Measurements from ENCODE around the gene BMP6. TPM values are rescaled to one million over a fixed set of nuclear protein-coding genes. Genes with fewer than 3 reads are reported as not detected.

Gene BMP6
- total RNA-seq, 1 experiment from 2014 or later: 13.6 TPM

DNA sequence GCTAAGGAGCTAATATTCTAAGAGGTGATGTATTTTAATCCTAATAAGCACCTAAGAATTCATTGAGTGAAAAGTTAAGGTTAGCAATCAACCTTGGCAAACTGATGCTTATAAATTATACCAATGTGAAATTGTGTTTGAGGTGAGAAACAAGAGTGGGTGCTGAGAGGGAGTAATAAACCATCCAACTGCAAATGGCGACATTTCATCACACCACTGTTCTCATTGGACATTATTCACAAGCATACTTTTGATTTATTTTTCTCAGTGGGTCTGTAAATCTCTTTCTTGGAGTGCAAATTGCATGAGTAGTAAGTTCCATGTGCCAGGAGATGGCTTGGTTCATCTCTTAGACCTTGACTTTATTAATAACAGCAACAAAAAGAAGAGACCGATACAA lies 71.5 kb downstream of the BMP6 start:
- Histone ChIP-seq H3K9me3 (ENCODE audit: control insufficient read depth, insufficient read depth, low read depth, low read length) (no peaks in the 10 kb centered on the region), H3K4me1 (ENCODE audit: control insufficient read depth, insufficient read depth, low read length) (no peaks in the 10 kb centered on the region), H3K27me3 (ENCODE audit: control insufficient read depth, insufficient read depth, low read length) (no peaks in the 10 kb centered on the region), H3K36me3 (ENCODE audit: control insufficient read depth, insufficient read depth, low read length) (no peaks in the 10 kb centered on the region; the same call in 1 of the 2 replicates), H3K4me3 (ENCODE audit: low read depth in 2 of 2, low read length in 2 of 2) (no peak overlapping the region), H3K27ac (ENCODE audit: low read length) (no peak overlapping the region)
- ChIA-PET CTCF (no interaction called here), POLR2A (no interaction called here)
- ATAC-seq: no peak
- in situ Hi-C loops (cut with HindIII; ENCODE audit: low pct_unique_long_range_greater_than_20kb, low sequenced_read_pairs) (no loop called here), intact Hi-C loops (cut with micrococcal nuclease; ENCODE audit: unreplicated experiment) (no loop called here)
- BruUV-seq (replicated peaks): no TSS peak
- DNase-seq (ENCODE audit: low read depth, low spot score): no peak
- TF ChIP-seq, protein P1, sequence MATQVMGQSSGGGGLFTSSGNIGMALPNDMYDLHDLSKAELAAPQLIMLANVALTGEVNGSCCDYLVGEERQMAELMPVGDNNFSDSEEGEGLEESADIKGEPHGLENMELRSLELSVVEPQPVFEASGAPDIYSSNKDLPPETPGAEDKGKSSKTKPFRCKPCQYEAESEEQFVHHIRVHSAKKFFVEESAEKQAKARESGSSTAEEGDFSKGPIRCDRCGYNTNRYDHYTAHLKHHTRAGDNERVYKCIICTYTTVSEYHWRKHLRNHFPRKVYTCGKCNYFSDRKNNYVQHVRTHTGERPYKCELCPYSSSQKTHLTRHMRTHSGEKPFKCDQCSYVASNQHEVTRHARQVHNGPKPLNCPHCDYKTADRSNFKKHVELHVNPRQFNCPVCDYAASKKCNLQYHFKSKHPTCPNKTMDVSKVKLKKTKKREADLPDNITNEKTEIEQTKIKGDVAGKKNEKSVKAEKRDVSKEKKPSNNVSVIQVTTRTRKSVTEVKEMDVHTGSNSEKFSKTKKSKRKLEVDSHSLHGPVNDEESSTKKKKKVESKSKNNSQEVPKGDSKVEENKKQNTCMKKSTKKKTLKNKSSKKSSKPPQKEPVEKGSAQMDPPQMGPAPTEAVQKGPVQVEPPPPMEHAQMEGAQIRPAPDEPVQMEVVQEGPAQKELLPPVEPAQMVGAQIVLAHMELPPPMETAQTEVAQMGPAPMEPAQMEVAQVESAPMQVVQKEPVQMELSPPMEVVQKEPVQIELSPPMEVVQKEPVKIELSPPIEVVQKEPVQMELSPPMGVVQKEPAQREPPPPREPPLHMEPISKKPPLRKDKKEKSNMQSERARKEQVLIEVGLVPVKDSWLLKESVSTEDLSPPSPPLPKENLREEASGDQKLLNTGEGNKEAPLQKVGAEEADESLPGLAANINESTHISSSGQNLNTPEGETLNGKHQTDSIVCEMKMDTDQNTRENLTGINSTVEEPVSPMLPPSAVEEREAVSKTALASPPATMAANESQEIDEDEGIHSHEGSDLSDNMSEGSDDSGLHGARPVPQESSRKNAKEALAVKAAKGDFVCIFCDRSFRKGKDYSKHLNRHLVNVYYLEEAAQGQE (IDR thresholded peaks at IDR 0.05; ENCODE audit: insufficient read depth in 1 of 2, low read depth in 2 of 2, low read length in 1 of 2): no peak
- TF ChIP-seq TCF7L2 (IDR thresholded peaks at IDR 0.05; ENCODE audit: low read depth, low read length) (no peak), SIN3A (IDR thresholded peaks at IDR 0.05; ENCODE audit: borderline replicate concordance, insufficient read depth, low read depth, low read length) (no peak), POLR2AphosphoS5 (IDR thresholded peaks at IDR 0.05; ENCODE audit: low read depth, low read length) (no peak)
- TF ChIP-seq, protein P2, sequence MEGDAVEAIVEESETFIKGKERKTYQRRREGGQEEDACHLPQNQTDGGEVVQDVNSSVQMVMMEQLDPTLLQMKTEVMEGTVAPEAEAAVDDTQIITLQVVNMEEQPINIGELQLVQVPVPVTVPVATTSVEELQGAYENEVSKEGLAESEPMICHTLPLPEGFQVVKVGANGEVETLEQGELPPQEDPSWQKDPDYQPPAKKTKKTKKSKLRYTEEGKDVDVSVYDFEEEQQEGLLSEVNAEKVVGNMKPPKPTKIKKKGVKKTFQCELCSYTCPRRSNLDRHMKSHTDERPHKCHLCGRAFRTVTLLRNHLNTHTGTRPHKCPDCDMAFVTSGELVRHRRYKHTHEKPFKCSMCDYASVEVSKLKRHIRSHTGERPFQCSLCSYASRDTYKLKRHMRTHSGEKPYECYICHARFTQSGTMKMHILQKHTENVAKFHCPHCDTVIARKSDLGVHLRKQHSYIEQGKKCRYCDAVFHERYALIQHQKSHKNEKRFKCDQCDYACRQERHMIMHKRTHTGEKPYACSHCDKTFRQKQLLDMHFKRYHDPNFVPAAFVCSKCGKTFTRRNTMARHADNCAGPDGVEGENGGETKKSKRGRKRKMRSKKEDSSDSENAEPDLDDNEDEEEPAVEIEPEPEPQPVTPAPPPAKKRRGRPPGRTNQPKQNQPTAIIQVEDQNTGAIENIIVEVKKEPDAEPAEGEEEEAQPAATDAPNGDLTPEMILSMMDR (IDR thresholded peaks at IDR 0.05): no peak

DNA sequence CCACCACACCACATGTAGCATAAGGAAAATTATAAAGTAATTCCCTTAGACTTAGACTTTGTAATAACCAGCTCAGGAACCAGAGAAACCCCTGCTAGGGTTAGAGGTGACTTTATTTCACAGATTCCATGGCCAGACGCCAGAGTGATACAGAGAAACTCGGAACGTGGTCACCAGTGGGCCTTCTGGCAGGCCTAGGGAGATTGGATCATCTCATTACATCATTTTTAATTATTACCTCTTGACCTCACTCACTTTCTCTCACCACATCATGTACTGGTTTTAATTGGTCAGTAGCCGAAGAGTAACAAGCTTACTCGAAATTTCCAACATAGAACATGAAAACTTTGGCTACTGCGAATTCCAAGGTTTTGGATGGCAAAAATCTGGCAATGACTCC lies 72.9 kb downstream of the BMP6 start:
- Histone ChIP-seq H3K4me3 (ENCODE audit: low read depth in 2 of 2, low read length in 2 of 2) (no peak overlapping the region), H3K27me3 (ENCODE audit: control insufficient read depth, insufficient read depth, low read length) (no peaks in the 10 kb centered on the region), H3K27ac (ENCODE audit: low read length) (no peak overlapping the region), H3K36me3 (ENCODE audit: control insufficient read depth, insufficient read depth, low read length) (no peaks in the 10 kb centered on the region; the same call in 1 of the 2 replicates), H3K4me1 (ENCODE audit: control insufficient read depth, insufficient read depth, low read length) (no peaks in the 10 kb centered on the region), H3K9me3 (ENCODE audit: control insufficient read depth, insufficient read depth, low read depth, low read length) (no peaks in the 10 kb centered on the region)
- ChIA-PET POLR2A (interaction anchor here (0.6 kb wide), 1 partner anchor 81 kb away, joined by 7 read pairs; no protein-coding TSS in a partner anchor), CTCF (no interaction called here)
- TF ChIP-seq TCF7L2 (IDR thresholded peaks at IDR 0.05; ENCODE audit: low read depth, low read length) (no peak), POLR2AphosphoS5 (IDR thresholded peaks at IDR 0.05; ENCODE audit: low read depth, low read length) (no peak)
- in situ Hi-C loops (cut with HindIII; ENCODE audit: low pct_unique_long_range_greater_than_20kb, low sequenced_read_pairs): no loop called here
- intact Hi-C loops (cut with micrococcal nuclease; ENCODE audit: unreplicated experiment): no loop called here
- DNase-seq (ENCODE audit: low read depth, low spot score) (no peak), ATAC-seq (no peak)
- no TSS peak for BruUV-seq (replicated peaks)

DNA sequence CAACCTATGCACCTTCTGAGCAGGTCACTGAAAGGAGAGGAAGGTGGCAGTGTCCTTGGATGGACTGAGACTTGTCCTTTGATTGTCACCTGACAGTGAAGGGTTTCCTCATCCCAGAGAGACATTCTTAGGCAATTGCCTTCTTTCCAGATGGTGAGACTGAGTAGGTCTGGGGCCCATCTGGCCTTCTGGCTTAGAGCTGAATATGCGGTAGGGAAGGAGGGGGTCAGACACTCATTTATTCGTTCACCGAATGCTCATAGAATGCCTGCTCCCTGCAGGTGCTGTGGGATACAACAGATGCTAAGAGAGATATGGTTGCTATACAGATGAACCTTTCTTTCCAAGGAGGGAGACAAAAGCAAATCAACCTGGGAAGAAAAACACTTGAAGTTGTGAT lies 76.8 kb downstream of the BMP6 start:
- H3K4me3 ChIP-seq (ENCODE audit: low read depth in 2 of 2, low read length in 2 of 2): no peak overlapping the region
- TF ChIP-seq, protein P2 (IDR thresholded peaks at IDR 0.05): no peak
- TF ChIP-seq, protein P1 (IDR thresholded peaks at IDR 0.05; ENCODE audit: insufficient read depth in 1 of 2, low read depth in 2 of 2, low read length in 1 of 2): no peak
- TF ChIP-seq POLR2AphosphoS5 (IDR thresholded peaks at IDR 0.05; ENCODE audit: low read depth, low read length): no peak
- TF ChIP-seq TCF7L2 (IDR thresholded peaks at IDR 0.05; ENCODE audit: low read depth, low read length): no peak
- TF ChIP-seq SIN3A (IDR thresholded peaks at IDR 0.05; ENCODE audit: borderline replicate concordance, insufficient read depth, low read depth, low read length): no peak
- H3K36me3 ChIP-seq (ENCODE audit: control insufficient read depth, insufficient read depth, low read length): no peaks in the 10 kb centered on the region; the same call in 1 of the 2 replicates
- no peak overlapping the region for H3K27ac ChIP-seq (ENCODE audit: low read length)
- ATAC-seq (no peak), DNase-seq (ENCODE audit: low read depth, low spot score) (no peak)
- no peaks in the 10 kb centered on the region for H3K27me3 ChIP-seq (ENCODE audit: control insufficient read depth, insufficient read depth, low read length)
- POLR2A ChIA-PET: interaction anchor here (0.6 kb wide), 1 partner anchor 70 kb away, joined by 4 read pairs; no protein-coding TSS in a partner anchor
- H3K4me1 ChIP-seq (ENCODE audit: control insufficient read depth, insufficient read depth, low read length): no peaks in the 10 kb centered on the region
- intact Hi-C loops (cut with micrococcal nuclease; ENCODE audit: unreplicated experiment): no loop called here
- in situ Hi-C loops (cut with HindIII; ENCODE audit: low pct_unique_long_range_greater_than_20kb, low sequenced_read_pairs): no loop called here
- H3K9me3 ChIP-seq (ENCODE audit: control insufficient read depth, insufficient read depth, low read depth, low read length): no peaks in the 10 kb centered on the region
- BruUV-seq (replicated peaks): no TSS peak
- CTCF ChIA-PET: no interaction called here
